GM23338 (cell line): ENCODE measurements around the gene VEGFA. TPM values are rescaled to one million over a fixed set of nuclear protein-coding genes. Genes with fewer than 3 reads are reported as not detected.

Experiments
- ATAC-seq: fragments of 200-7000 bp; cut with Tn5 transposase; 3 replicates; pipeline ENCODE4 v1.9.1; 2020
- DNase-seq: peaks from one replicate; pipeline ENCODE4 v3.0.0-alpha.2; 2015; ENCODE audit warnings: low spot score
- H2AFZ ChIP-seq: fragments of 200-600 bp; sonication (generic); 2 replicates; pipeline ENCODE4 v1.8.0; 2016; ENCODE audit warnings: antibody characterized with exemption, mild to moderate bottlenecking, moderate library complexity
- H3F3A ChIP-seq: fragments of 200-600 bp; sonication (generic); replicated peaks from 2 replicates; pipeline ENCODE4 v1.8.0; 2017; ENCODE audit warnings: antibody characterized with exemption, mixed run types, low read depth
- H3K27ac ChIP-seq: fragments of 200-600 bp; sonication (generic); 2 replicates; pipeline ENCODE4 v1.6.1; 2016; ENCODE audit warnings: low read depth
- H3K27me3 ChIP-seq: fragments of 200-600 bp; sonication (generic); 2 replicates; pipeline ENCODE4 v1.8.0; 2016; ENCODE audit warnings: mild to moderate bottlenecking, mixed run types, moderate library complexity; ENCODE audit not compliant: insufficient read depth
- H3K36me3 ChIP-seq: fragments of 200-600 bp; sonication (generic); 2 replicates; pipeline ENCODE4 v1.8.0; 2016; ENCODE audit warnings: mild to moderate bottlenecking; ENCODE audit not compliant: insufficient read depth
- H3K4me1 ChIP-seq: fragments of 200-600 bp; sonication (generic); 2 replicates; pipeline ENCODE4 v1.8.0; 2016; ENCODE audit warnings: mild to moderate bottlenecking, moderate library complexity; ENCODE audit not compliant: insufficient read depth
- H3K4me2 ChIP-seq: fragments of 200-600 bp; sonication (generic); 2 replicates; pipeline ENCODE4 v1.7.1; 2017; ENCODE audit warnings: mixed run types
- H3K4me3 ChIP-seq: fragments of 200-600 bp; sonication (generic); 2 replicates; pipeline ENCODE4 v1.6.1; 2016; ENCODE audit warnings: mixed run types
- H3K79me2 ChIP-seq: fragments of 200-600 bp; sonication (generic); replicated peaks from 2 replicates; pipeline ENCODE4 v1.8.0; 2017; ENCODE audit warnings: mild to moderate bottlenecking; ENCODE audit not compliant: insufficient read depth
- H3K9me2 ChIP-seq: fragments of 200-600 bp; sonication (generic); 2 replicates; pipeline ENCODE4 v1.8.0; 2017; ENCODE audit not compliant: insufficient read depth
- H4K20me1 ChIP-seq: fragments of 200-600 bp; sonication (generic); replicated peaks from 2 replicates; pipeline ENCODE4 v1.8.0; 2017; ENCODE audit warnings: mild to moderate bottlenecking; ENCODE audit not compliant: insufficient read depth
- H3K27ac Mint-ChIP-seq: 2 replicates; pipeline ENCODE4 v1.8.0; 2020; ENCODE audit warnings: inconsistent platforms, mild to moderate bottlenecking, moderate library complexity, mixed read lengths
- H3K27me3 Mint-ChIP-seq: 3 replicates; pipeline ENCODE4 v1.8.0; 2022; ENCODE audit warnings: low read depth, mild to moderate bottlenecking, moderate library complexity, mixed read lengths, inconsistent platforms; ENCODE audit not compliant: insufficient read depth, poor library complexity
- H3K36me3 Mint-ChIP-seq: 3 replicates; pipeline ENCODE4 v1.8.0; 2021; ENCODE audit warnings: low read depth, mild to moderate bottlenecking, inconsistent platforms, moderate library complexity, mixed read lengths
- H3K4me1 Mint-ChIP-seq: 3 replicates; pipeline ENCODE4 v1.8.0; 2020; ENCODE audit warnings: mild to moderate bottlenecking, inconsistent platforms, mixed read lengths
- H3K4me3 Mint-ChIP-seq: 3 replicates; pipeline ENCODE4 v1.8.0; 2021; ENCODE audit warnings: moderate library complexity, mild to moderate bottlenecking, inconsistent platforms, mixed read lengths
- H3K9me3 Mint-ChIP-seq: 3 replicates; pipeline ENCODE4 v1.8.0; 2020; ENCODE audit warnings: moderate library complexity, mild to moderate bottlenecking, inconsistent platforms, mixed read lengths
- CREB1 ChIP-seq: fragments of 250-450 bp; sonication (Bioruptor Pico); IDR thresholded peaks from 2 replicates; pipeline ENCODE4 v1.5.0; 2020; ENCODE audit warnings: low read depth, mild to moderate bottlenecking, moderate library complexity
- EZH2 ChIP-seq: fragments of 200-600 bp; sonication (generic); IDR thresholded peaks from one replicate; pipeline ENCODE4 v1.8.0; 2017; ENCODE audit warnings: antibody characterized with exemption, mild to moderate bottlenecking, low read depth; ENCODE audit not compliant: unreplicated experiment
- EZH2phosphoT487 ChIP-seq: fragments of 200-600 bp; sonication (generic); IDR thresholded peaks from one replicate; pipeline ENCODE4 v1.8.1; 2018; ENCODE audit warnings: antibody characterized with exemption; ENCODE audit not compliant: unreplicated experiment
- JUNB ChIP-seq: IDR thresholded peaks from one replicate; pipeline ENCODE4 v1.6.1; 2016; ENCODE audit warnings: antibody characterized with exemption; ENCODE audit not compliant: unreplicated experiment
- NANOG ChIP-seq: IDR thresholded peaks from 2 replicates; pipeline ENCODE4 v1.6.1; 2016; ENCODE audit warnings: antibody characterized with exemption, borderline replicate concordance
- REST ChIP-seq: IDR thresholded peaks from one replicate; pipeline ENCODE4 v1.6.1; 2018; ENCODE audit warnings: antibody characterized with exemption; ENCODE audit not compliant: unreplicated experiment
- STAT1 ChIP-seq: IDR thresholded peaks from one replicate; pipeline ENCODE4 v1.6.1; 2016; ENCODE audit warnings: antibody characterized with exemption; ENCODE audit not compliant: unreplicated experiment
- ZNF114 ChIP-seq: fragments of 250-450 bp; sonication (Bioruptor Pico); IDR thresholded peaks from 2 replicates; pipeline ENCODE4 v1.5.0; 2020; ENCODE audit warnings: mild to moderate bottlenecking, moderate library complexity
- ZNF331 ChIP-seq: fragments of 250-450 bp; sonication (Bioruptor Pico); IDR thresholded peaks from 2 replicates; pipeline ENCODE4 v1.5.0; 2020; ENCODE audit warnings: low read depth, mild to moderate bottlenecking, moderate library complexity
- ZNF462 ChIP-seq: fragments of 250-450 bp; sonication (Bioruptor Pico); IDR thresholded peaks from 2 replicates; pipeline ENCODE4 v1.5.0; 2020; ENCODE audit warnings: mild to moderate bottlenecking, moderate library complexity
- polyA plus RNA-seq: library from polyadenylated mRNA; unstranded; fragments of >200 nt; fragmentation: Nextera tagmentation; extraction: Ambion mirVana; gene quantifications from 2 replicates; pipeline ENCODE4 v1.2.1, GENCODE V29; 2016
- total RNA-seq: library from RNA; depleted of rRNA; stranded (reverse); fragments of >200 nt; shearing (Covaris generic); gene quantifications from 2 replicates; pipeline ENCODE4 v1.2.3, GENCODE V29; 2014
- TF ChIP-seq, protein P1 (sequence below), 2 experiments: fragments of 200-600 bp in 1 of 2; sonication (generic) in 1 of 2; conservative IDR thresholded peaks; 2 replicates each; pipeline versions ENCODE4 v1.5.1 to v1.6.1; 2016 to 2017; ENCODE audit warnings: antibody characterized with exemption in 2 of 2, low read depth in 2 of 2, mild to moderate bottlenecking in 2 of 2, moderate library complexity in 1 of 2

The VEGFA gene
- total and polyA plus RNA-seq, 2 experiments from 2014 or later = 10.9 to 61.1 TPM

GRCh38 chr6:43808412-43808811, 38.4 kb downstream of the VEGFA start:
- H3K9me3 Mint-ChIP-seq = no peaks in the 10 kb centered on the region
- H3K4me1 Mint-ChIP-seq = peaks cover 2% of the 10 kb centered on the region; the same call in 1 of the 3 replicates
- Histone ChIP-seq H2AFZ (no peak overlapping the region), H3K79me2 (no peaks in the 10 kb centered on the region), H3K4me1 (no peaks in the 10 kb centered on the region), H3K4me2 (no peak overlapping the region), H3K27ac (no peak overlapping the region), H3K9me2 (no peaks in the 10 kb centered on the region), H3K27me3 (no peaks in the 10 kb centered on the region), H3F3A (no peaks in the 10 kb centered on the region), H3K4me3 (no peak overlapping the region), H4K20me1 (no peaks in the 10 kb centered on the region), H3K36me3 (no peaks in the 10 kb centered on the region)
- H3K4me3 Mint-ChIP-seq = no peak overlapping the region
- no peaks in the 10 kb centered on the region for H3K36me3 Mint-ChIP-seq
- H3K27ac Mint-ChIP-seq = no peak overlapping the region
- peaks cover 2% of the 10 kb centered on the region for H3K27me3 Mint-ChIP-seq
- ATAC-seq (no peak), DNase-seq (no peak)
- TF ChIP-seq REST (no peak), EZH2 (no peak), EZH2phosphoT487 (no peak), ZNF331 (CRISPR knock-in tag) (no peak), ZNF462 (no peak), JUNB (no peak), ZNF114 (no peak), NANOG (no peak), CREB1 (CRISPR knock-in tag) (no peak), STAT1 (no peak)
- TF ChIP-seq, protein P1, sequence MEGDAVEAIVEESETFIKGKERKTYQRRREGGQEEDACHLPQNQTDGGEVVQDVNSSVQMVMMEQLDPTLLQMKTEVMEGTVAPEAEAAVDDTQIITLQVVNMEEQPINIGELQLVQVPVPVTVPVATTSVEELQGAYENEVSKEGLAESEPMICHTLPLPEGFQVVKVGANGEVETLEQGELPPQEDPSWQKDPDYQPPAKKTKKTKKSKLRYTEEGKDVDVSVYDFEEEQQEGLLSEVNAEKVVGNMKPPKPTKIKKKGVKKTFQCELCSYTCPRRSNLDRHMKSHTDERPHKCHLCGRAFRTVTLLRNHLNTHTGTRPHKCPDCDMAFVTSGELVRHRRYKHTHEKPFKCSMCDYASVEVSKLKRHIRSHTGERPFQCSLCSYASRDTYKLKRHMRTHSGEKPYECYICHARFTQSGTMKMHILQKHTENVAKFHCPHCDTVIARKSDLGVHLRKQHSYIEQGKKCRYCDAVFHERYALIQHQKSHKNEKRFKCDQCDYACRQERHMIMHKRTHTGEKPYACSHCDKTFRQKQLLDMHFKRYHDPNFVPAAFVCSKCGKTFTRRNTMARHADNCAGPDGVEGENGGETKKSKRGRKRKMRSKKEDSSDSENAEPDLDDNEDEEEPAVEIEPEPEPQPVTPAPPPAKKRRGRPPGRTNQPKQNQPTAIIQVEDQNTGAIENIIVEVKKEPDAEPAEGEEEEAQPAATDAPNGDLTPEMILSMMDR (conservative IDR thresholded peaks at IDR 0.05; ENCODE audit: low read depth in 2 of 2) = no peak
